OCI-LY7 (cell line): Measurements from ENCODE around the gene FOXF1.

Experiments
- EZH2phosphoT487 ChIP-seq: fragments of 200-600 bp; sonication (generic); IDR thresholded peaks from 2 replicates; pipeline ENCODE4 v1.6.1; 2018; ENCODE audit warnings: low read depth, borderline replicate concordance, mild to moderate bottlenecking, mixed run types, antibody characterized with exemption, low read length, moderate library complexity, mixed read lengths
- TF ChIP-seq, protein P1 (sequence below): fragments of 200-600 bp; sonication (generic); conservative IDR thresholded peaks from 2 replicates; pipeline ENCODE4 v1.5.1; 2014; ENCODE audit warnings: mild to moderate bottlenecking, antibody characterized with exemption, low read length, moderate library complexity, mixed read lengths

DNA sequence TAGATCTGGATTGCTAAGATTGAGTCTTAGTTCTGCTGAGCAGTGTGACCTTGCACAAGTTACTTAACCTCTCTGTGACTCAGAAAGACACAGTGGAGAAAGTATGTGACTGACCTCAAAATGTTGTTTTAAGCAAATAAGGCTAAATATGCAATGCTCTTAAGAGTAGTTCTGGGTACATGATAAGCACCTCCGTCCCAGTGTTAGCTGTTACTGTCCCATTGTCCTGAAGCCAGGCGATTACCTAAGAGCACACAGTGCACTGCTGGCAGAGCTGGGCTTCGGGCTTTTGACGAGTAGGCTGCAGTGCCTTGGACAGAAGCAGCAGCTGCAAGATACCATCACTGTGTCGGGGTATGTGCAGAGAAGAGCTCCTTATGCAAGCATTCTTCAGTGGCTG, 32.7 kb upstream of the FOXF1 start:
- TF ChIP-seq, protein P1, sequence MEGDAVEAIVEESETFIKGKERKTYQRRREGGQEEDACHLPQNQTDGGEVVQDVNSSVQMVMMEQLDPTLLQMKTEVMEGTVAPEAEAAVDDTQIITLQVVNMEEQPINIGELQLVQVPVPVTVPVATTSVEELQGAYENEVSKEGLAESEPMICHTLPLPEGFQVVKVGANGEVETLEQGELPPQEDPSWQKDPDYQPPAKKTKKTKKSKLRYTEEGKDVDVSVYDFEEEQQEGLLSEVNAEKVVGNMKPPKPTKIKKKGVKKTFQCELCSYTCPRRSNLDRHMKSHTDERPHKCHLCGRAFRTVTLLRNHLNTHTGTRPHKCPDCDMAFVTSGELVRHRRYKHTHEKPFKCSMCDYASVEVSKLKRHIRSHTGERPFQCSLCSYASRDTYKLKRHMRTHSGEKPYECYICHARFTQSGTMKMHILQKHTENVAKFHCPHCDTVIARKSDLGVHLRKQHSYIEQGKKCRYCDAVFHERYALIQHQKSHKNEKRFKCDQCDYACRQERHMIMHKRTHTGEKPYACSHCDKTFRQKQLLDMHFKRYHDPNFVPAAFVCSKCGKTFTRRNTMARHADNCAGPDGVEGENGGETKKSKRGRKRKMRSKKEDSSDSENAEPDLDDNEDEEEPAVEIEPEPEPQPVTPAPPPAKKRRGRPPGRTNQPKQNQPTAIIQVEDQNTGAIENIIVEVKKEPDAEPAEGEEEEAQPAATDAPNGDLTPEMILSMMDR: no peak
- no peak for TF ChIP-seq EZH2phosphoT487
